ENCODE measurements around the gene NAV2.
"Not testable (repeated sequence)": the region's sequence is repeated elsewhere in the genome, so short reads cannot be mapped to it uniquely, and the experiment has no call there.

The NAV2 gene

DNA sequence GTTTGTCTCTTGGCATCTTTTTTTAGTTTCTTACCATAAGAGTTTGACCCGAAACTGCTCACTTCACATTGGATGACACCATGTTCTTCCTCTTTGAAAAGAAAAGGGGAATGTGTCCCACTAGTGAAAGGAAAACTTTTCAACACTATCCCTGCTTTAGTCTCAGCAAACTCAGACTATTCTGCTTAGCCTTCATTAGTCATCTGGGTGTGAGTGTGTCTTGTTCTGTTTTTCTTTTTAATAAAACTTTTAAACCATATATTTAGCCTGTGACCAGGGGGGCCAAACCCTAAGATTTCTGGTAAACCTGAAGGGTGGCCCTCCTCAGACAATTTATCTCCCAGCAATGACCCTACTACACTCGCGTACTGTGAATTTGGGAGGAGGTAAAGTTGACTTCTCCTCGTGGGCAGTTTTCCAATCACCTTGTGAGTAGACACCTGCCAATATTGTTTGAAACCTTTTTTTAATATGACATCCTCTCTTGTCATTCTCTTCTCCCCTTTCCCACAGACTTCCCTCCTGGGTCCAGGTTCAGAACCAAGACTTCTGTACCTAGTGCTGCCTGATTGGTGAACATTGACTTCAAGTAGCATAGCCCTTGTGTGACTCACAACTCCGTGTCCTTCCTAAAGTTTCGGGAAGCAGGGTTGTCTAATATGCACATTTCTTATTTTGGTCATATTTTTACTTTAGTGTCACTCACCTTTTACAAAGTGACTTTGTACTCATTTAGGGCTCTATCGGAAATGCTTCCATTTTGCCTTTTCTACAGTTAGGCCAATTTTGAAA is 407.7 kb downstream of the NAV2 start:
- no peak for DNase-seq (ENCODE audit: low spot score)

DNA sequence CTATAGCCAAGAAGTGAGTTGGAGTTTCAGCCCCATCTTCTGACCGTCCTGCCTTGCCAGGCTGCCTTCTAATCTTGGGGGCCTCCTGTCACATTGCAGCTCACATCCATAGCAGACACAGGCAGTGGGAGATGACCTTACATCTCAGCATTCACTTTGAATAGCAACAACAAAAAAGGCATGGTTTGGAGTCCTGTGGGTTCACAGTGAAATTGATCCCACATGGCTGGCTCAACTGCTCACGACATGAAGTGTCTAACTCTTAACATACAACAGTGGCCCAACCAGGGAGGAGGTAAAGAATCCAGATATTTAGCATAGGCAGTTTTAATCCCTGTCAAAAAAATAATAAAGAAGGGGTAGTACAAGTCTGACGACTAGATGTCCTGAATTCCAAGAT is 409.5 kb downstream of the NAV2 start:
- no peak for DNase-seq (ENCODE audit: low spot score)

DNA sequence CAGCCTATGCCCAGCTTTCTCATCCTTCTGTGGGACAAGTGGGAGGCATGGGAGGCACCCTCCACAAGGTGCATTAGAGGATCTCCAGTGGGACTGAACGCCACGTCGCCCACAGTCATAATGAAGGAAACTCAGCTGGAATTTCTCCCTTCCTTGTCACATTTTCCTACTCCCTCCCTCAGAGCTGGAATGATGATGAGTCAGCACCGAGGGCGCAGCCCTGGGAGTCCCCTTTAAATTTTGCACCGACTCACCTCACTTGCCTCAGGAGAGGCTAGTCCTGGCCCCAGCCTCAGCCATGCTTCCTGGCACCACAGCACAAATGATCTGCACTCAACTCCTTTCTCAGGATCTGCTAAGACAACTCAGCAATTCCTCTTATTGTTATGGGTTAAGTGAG is 413.3 kb downstream of the NAV2 start:
- DNase-seq (ENCODE audit: low spot score), result no peak

DNA sequence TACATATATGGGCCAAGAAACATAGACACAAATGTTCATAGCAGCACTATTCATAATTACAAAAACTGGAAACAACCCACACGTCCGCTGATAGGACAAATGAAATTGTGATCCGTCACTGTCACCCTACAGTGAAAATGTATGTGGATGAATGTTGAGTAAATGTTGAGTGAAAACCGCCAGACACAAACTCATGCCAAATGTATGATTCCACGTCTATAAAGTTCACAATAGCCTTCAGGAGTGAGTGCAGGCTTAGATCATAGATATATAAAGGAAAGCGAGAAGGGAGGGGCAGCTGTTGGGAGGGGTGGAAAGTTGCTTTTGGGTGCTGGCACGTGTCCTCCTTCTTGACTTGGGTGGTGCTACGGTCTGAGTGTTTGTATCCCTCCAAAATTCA is 414.1 kb downstream of the NAV2 start:
- no peak for DNase-seq (ENCODE audit: low spot score)

DNA sequence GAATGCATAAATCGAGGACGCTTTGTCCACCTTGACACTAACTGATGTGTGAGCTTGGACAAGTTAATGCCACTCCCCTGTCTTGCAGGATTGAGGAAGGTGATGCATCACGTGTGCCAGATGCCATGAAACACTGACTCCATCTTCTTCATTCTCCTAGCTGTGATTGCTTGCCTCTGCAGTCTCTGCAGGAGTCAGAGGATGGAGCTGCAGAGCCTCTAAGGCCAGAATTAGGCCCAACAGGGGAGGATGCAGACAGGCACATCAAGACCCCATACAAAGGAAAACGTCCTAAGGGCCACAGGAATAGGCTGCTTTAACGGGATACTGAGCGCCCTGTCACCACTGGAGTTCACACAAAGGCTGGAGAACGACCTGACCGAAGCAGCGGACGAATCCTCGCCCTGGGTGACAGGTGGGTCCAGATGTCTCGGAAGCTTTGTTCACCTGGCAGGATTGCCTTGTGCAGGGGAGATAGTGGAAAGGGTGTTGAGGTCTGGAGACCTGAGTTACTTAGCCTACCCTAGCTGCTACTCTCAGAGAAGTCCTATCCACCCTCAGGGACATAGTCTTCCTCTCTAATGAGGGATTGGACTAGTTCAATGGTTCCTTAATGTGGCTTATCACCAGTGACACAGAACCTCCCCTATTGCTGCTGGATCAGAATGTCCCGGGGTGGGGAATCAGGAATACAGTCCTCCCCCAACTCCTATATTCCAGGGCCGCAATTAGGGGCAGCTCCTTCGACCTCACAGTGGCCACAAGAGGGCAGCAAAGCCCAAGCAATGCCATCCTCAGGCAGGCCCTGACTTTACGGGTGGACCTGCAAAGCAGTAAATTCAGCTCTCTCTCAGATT is 415.3 kb downstream of the NAV2 start:
- peak; percentile 74 for DNase-seq (ENCODE audit: low spot score)

DNA sequence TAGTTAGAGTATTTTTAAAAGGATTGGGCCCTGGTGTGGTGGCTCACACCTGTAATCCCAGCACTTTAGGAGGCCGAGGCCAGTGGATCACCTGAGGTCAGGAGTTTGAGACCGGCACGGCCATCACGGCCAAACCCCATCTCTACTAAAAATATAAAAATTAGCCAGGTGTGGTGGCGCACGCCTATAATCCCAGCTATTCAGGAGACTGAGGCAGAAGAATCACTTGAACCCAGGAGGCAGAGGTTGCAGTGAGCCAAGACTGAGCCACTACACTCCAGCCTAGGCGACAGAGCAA is 415.8 kb downstream of the NAV2 start:
- DNase-seq (ENCODE audit: low spot score), result not testable (repeated sequence)

GRCh38 chr11:20129665-20130064 is 417.0 kb downstream of the NAV2 start:
- no peak for DNase-seq (ENCODE audit: low spot score)

GRCh38 chr11:20131788-20132666 is 419.4 kb downstream of the NAV2 start:
- DNase-seq (ENCODE audit: low spot score), result peak; percentile 76

DNA sequence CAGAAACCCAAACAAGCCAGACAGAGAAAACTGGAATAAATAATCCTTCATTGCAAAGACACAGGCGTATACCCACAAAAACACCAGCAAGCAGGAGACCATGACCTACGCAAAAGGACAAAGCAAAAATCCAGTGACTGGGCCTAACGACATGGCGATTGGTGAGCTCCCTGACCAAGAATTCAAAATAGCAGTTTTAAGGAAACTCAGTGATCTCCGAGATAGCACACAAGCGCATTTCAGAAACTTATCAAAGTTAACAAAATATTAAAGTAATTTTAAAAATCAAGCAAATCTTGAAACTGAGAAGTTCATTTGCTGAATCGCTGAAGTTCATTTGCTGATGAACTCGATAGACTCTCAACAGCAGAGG is 420.0 kb downstream of the NAV2 start:
- no peak for DNase-seq (ENCODE audit: low spot score)

- DNase-seq (ENCODE audit: low spot score), result no peak
Observed at GRCh38 chr11:20134991-20135736, 422.5 kb downstream of the NAV2 start.

- DNase-seq (ENCODE audit: low spot score), result no peak
Observed at GRCh38 chr11:20137637-20138036, 425.0 kb downstream of the NAV2 start.

DNA sequence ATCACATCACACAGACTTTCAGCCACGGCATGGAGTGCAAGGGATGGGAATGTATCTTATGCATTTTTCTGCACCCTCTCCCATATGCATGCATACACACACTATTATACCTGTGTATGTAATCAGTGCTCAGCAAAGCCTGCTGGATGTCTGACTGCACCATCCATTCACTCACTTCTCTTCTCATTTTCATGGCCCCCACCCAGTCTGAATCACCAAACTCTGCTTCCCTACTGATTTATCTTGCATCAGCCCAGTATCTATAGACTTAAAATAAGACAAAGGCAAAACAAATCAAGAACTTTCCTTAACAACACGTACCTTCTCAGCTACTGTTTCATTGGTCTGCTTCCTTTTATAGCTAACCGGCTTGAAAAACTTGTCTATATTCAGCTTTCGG is 426.1 kb downstream of the NAV2 start:
- DNase-seq (ENCODE audit: low spot score), result no peak

DNA sequence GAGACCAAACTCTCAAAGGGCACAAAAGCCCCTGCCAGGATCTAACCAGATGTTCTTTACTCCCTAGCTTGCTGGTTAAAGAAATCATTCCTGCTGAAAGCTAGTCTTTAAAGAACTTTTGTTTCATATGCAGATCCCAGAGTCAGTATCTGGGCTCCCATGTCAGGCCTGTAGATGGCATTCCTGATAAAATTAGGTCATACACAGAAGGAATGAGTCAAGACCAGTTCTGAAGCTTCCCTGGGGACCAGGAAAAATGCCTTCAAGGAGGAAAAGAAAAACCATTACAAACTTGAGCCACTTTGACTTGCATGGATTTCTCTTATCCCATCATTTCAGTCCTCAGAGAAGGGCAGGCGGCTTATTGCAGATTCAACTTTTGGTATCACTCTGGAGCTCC is 441.7 kb downstream of the NAV2 start:
- DNase-seq (ENCODE audit: low spot score), result no peak

DNA sequence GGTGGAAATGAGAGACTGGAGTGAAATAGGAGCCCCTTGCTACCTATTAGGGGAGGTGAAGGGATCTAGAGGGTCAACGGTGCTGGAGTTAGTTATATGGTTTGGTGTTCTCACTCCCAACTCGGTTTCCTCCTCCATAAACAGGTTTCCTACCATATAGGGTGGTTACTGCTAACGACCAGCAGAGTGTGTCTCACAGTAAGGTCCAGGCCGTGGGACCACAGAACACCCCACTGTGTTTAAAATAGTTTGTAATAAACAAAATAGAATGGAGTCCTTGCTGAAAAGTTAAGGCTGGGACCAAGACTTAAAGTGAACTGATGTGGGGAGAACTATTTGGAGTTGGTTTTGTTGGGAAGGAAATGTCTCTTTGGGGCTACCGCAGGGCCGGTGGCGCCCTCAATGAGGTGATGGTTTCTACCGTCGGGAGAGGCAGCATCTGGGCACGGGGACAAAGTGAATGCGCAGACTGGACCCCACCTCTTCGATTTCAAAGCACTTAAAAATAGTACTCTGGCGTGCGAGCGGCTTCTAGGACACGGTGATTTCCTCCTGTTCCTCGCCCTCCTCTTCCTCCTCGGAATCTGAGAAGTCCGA is 443.1 kb downstream of the NAV2 start:
- DNase-seq (ENCODE audit: low spot score), result no peak

DNA sequence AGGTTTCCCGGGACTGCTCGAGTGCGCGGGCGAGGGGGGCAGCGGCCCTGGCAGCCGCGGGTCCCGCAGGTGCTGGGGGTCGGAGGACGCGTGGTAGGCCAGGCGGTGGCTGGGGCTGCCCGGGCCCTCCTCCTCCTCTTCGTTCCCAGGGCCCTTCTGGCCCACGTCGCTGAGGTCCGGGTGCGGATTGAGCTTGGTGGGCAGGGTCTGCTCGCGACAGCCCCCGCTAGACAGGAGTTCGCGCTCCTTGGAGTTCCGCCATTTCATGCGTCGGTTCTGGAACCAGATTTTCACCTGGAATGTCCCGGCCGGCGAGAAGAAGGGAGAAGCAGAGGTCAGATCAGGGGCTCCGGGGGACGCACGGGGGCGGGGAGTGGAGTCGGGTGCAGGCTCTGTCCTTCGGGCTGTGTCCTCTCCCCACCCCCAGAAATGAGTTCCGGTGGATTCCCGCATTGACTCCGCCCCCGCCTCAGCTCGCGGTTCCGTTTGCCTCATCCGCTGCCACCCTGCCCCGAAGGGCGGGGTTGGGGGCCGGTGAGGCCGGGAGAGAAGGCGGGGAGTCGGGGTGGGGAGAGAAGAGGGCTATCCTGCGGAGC is 443.7 kb downstream of the NAV2 start:
- no peak for DNase-seq (ENCODE audit: low spot score)

DNA sequence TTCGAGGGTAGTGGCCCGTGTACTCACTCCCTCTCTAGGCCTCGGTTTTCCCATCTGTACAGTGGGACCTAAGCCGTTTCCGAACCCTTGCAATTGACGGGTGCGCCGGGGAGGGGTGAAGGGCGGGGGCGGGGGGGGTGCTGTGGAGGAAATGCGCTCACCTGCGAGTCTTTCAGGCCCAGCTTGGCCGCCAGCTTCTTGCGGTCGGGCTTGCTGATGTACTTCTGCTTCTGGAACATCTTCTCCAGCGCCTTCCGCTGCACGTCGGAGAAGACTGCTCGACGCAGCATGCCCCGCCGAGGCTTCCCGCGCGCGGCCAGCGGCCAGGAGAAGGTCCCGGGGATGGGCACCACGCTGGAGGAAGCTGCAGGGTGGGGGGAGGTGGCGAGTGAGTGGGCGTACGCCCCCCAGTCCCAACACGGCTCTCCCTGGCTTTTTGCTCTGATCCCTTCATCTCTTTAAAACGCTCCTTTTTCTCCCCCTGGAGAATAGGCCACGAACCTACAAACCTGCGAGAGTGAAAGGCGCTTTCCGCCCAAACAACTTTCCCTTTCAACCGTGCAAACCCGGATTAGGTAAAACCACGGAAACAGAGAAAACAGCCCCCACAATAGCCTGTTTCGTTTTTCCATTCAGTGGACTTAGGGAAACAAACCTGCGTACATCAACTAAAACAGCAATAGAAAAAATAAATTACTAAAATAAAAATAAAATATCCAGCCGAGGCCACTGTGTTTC is 444.4 kb downstream of the NAV2 start:
- no peak for DNase-seq (ENCODE audit: low spot score)

GRCh38 chr11:20157728-20158127 is 445.1 kb downstream of the NAV2 start:
- DNase-seq (ENCODE audit: low spot score), result no peak

- DNase-seq (ENCODE audit: low spot score), result peak; percentile 6
Observed at GRCh38 chr11:20158597-20159257, 446.1 kb downstream of the NAV2 start.

DNA sequence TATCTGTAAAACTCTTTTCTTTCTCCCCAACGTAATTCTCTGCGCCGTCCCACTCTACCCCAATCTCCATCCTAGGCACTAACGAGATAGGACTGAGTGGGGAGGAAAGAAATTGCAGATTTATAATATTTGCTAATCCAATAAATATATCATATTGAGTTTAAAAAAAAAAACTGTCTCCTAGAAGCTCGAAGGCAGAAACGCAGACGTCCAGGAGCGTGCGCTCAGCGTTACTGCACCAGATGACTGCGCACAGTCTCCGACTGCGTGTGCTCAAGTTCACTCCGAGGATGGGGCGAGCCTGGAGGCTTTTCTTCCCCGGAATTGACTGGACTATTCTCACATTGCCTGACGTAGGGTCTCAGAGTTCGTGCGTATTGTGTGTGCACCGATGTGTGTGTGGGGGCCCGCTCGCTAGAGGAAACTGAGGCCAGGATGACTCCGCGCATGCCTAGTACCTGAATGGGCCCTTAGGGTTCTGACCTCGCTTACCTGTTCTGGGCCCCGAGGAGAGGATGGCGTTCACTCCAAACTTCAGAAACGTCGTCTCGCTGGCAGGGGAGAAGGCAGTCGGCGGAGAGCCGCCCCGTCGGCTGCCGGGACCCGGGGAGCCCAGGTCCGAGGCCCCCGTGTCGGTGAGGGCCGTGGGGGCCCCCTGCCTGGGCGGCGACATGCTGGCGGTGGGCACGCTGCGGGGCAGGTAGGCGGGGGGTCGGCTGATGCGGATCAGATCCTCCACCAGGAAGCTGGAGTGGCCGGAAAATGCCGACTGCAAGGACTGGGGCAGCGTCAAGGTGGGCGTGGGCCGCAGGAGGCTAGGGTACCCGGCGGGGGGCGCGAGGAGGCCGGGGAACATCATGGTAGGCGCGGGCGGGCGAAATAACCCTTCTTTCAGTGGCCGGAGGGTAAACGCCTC is 447.1 kb downstream of the NAV2 start:
- DNase-seq (ENCODE audit: low spot score), result no peak

Measured in cerebellar cortex (tissue), 1 donor.